GM19455 (cell line): ENCODE data around the gene SCAI.

Experiments
- ATAC-seq: cut with Tn5 transposase; IDR thresholded peaks from one replicate; pipeline ENCODE4 v1.9.1; 2021; ENCODE audit not compliant: unreplicated experiment

The SCAI gene

GRCh38 chr9:124894035-124894740 lies 249.1 kb downstream of the SCAI start:
- no peak for ATAC-seq
